Measurements from ENCODE around the gene MAGEC1.

- no peak for TF ChIP-seq CTCF (IDR thresholded peaks at IDR 0.05 in 4 of 5, conservative IDR thresholded peaks at IDR 0.05 in 1 of 5)
- no peak for TF ChIP-seq POLR2A (IDR thresholded peaks at IDR 0.05)
Observed at GRCh38 chrX:141952603-141953002, 48.9 kb downstream of the MAGEC1 start.

Measured in gastrocnemius medialis (tissue), 4 donors.